SK-N-SH (cell line): Measurements from ENCODE around the gene TCF12. TPM values are rescaled to one million over a fixed set of nuclear protein-coding genes. Genes with fewer than 3 reads are reported as not detected.

Source experiments
- CTCF ChIA-PET: fragments of 300-600, 350-600 bp; formaldehyde crosslinking; extraction: SDS; loops from one replicate; lab custom pipeline; 2021; lab: Yijun Ruan, JAX
- POLR2A ChIA-PET: fragments of 350-600 bp; sonication (Branson Sonifier 250); formaldehyde crosslinking; extraction: SDS; loops from one replicate; lab custom pipeline; 2020; ENCODE audit warnings: antibody characterized with exemption, inconsistent platforms; lab: Yijun Ruan, JAX
- DNase-seq: peaks from one replicate; pipeline ENCODE4 v3.0.0; 2012
- H2AFZ ChIP-seq: fragments of 200-600 bp; sonication (generic); 2 replicates; pipeline ENCODE4 v1.8.1; 2016; ENCODE audit warnings: antibody characterized with exemption, mild to moderate bottlenecking, low read depth
- H3F3A ChIP-seq: fragments of 200-600 bp; sonication (generic); replicated peaks from 2 replicates; pipeline ENCODE3; 2016; ENCODE audit warnings: antibody characterized with exemption, mild to moderate bottlenecking; ENCODE audit not compliant: insufficient read depth
- H3K27ac ChIP-seq, 2 experiments: fragments of 200-500 bp in 1 of 2; fragments of 200-600 bp in 1 of 2; sonication (Bioruptor generic) in 1 of 2; sonication (generic), shearing (Covaris generic) in 1 of 2; 2 replicates each; pipeline versions ENCODE4 v1.5.1 to v1.6.1; 2014 to 2016; ENCODE audit warnings: low read depth in 2 of 2, inconsistent platforms in 1 of 2, low read length in 1 of 2, mild to moderate bottlenecking in 1 of 2, mixed read lengths in 1 of 2
- H3K27me3 ChIP-seq: fragments of 200-600 bp; sonication (generic), shearing (Covaris generic); 2 replicates; pipeline ENCODE4 v1.6.1; 2016; ENCODE audit warnings: mixed run types; ENCODE audit not compliant: insufficient read depth
- H3K36me3 ChIP-seq, 2 experiments: fragments of 200-500 bp in 1 of 2; fragments of 200-600 bp in 1 of 2; sonication (Bioruptor generic) in 1 of 2; sonication (generic) in 1 of 2; replicated peaks in 1 of 2; 2 replicates each; pipeline versions ENCODE3 to v1.5.1; 2014 to 2016; ENCODE audit warnings: low read length in 1 of 2, mild to moderate bottlenecking in 1 of 2; ENCODE audit not compliant: insufficient read depth in 2 of 2, control insufficient read depth in 1 of 2
- H3K4me1 ChIP-seq, 2 experiments: fragments of 200-500 bp in 1 of 2; fragments of 200-600 bp in 1 of 2; sonication (Bioruptor generic) in 1 of 2; sonication (generic), shearing (Covaris generic) in 1 of 2; 2 replicates each; pipeline versions ENCODE4 v1.5.1 to v1.6.1; 2014 to 2016; ENCODE audit warnings: low read depth in 1 of 2, low read length in 1 of 2, mixed run types in 1 of 2; ENCODE audit not compliant: insufficient read depth in 2 of 2, control insufficient read depth in 1 of 2
- H3K4me2 ChIP-seq: fragments of 200-600 bp; sonication (generic), shearing (Covaris generic); 2 replicates; pipeline ENCODE4 v1.6.1; 2017; ENCODE audit warnings: mixed run types
- H3K4me3 ChIP-seq, 2 experiments: fragments of 200-500 bp in 1 of 2; fragments of 200-600 bp in 1 of 2; sonication (Bioruptor generic) in 1 of 2; sonication (generic), shearing (Covaris generic) in 1 of 2; 2 replicates each; pipeline versions ENCODE4 v1.5.1 to v1.8.1; 2014 to 2016; ENCODE audit warnings: low read depth in 2 of 2, inconsistent platforms in 1 of 2, low read length in 1 of 2, mild to moderate bottlenecking in 1 of 2, mixed read lengths in 1 of 2, moderate library complexity in 1 of 2
- H3K79me2 ChIP-seq: fragments of 200-600 bp; sonication (generic); 2 replicates; pipeline ENCODE4 v1.8.1; 2017; ENCODE audit warnings: mild to moderate bottlenecking; ENCODE audit not compliant: insufficient read depth
- H3K9ac ChIP-seq: fragments of 200-600 bp; sonication (generic); 2 replicates; pipeline ENCODE4 v1.6.1; 2017; ENCODE audit warnings: mixed run types
- H3K9me2 ChIP-seq: fragments of 200-600 bp; sonication (generic); 2 replicates; pipeline ENCODE4 v1.6.1; 2017; ENCODE audit warnings: mixed run types
- H3K9me3 ChIP-seq: fragments of 200-600 bp; sonication (generic); 2 replicates; pipeline ENCODE4 v1.6.1; 2017; ENCODE audit warnings: mixed run types, mild to moderate bottlenecking, moderate library complexity
- H4K20me1 ChIP-seq: fragments of 200-600 bp; sonication (generic); 2 replicates; pipeline ENCODE4 v1.6.1; 2017; ENCODE audit warnings: mild to moderate bottlenecking, mixed run types; ENCODE audit not compliant: insufficient read depth
- EZH2phosphoT487 ChIP-seq: fragments of 200-600 bp; sonication (generic); IDR thresholded peaks from 2 replicates; pipeline ENCODE4 v1.6.1; 2017; ENCODE audit warnings: low read depth, mixed run types, mild to moderate bottlenecking, antibody characterized with exemption, moderate library complexity, borderline replicate concordance
- FOXJ3 ChIP-seq: sonication (generic); formaldehyde crosslinking; IDR thresholded peaks from 2 replicates; pipeline ENCODE4 v1.5.1; 2020; ENCODE audit warnings: mild to moderate bottlenecking, missing genetic modification reagents
- FOXM1 ChIP-seq: IDR thresholded peaks from 2 replicates; pipeline ENCODE4 v1.4.0; 2012; ENCODE audit warnings: low read depth, mild to moderate bottlenecking
- GABPA ChIP-seq: IDR thresholded peaks from 2 replicates; pipeline ENCODE4 v1.4.0; 2012; ENCODE audit warnings: low read depth, mild to moderate bottlenecking
- MEF2A ChIP-seq: IDR thresholded peaks from 2 replicates; pipeline ENCODE4 v1.4.0; 2012; ENCODE audit warnings: low read depth, borderline replicate concordance
- NFIC ChIP-seq: IDR thresholded peaks from 2 replicates; pipeline ENCODE4 v1.4.0; 2012; ENCODE audit warnings: borderline replicate concordance
- NRF1 ChIP-seq: IDR thresholded peaks from 2 replicates; pipeline ENCODE4 v1.6.1; 2012; ENCODE audit warnings: low read depth, mild to moderate bottlenecking, low read length
- PBX3 ChIP-seq: IDR thresholded peaks from 2 replicates; pipeline ENCODE4; 2012
- POLR2AphosphoS5 ChIP-seq: IDR thresholded peaks from 2 replicates; pipeline ENCODE4 v1.6.1; 2012; ENCODE audit warnings: low read depth, low read length
- RAD21 ChIP-seq: IDR thresholded peaks from 2 replicates; pipeline ENCODE4 v1.6.1; 2012; ENCODE audit warnings: mild to moderate bottlenecking, low read length
- RCOR1 ChIP-seq: fragments of 150-350 bp; IDR thresholded peaks from 2 replicates; pipeline ENCODE4 v1.6.1; 2017; ENCODE audit warnings: antibody characterized with exemption, low read length
- RFX5 ChIP-seq: IDR thresholded peaks from 2 replicates; pipeline ENCODE4 v1.6.1; 2012; ENCODE audit warnings: mild to moderate bottlenecking, improper control_type of control experiment, low read length
- SIN3A ChIP-seq: IDR thresholded peaks from 2 replicates; pipeline ENCODE4 v1.6.1; 2012; ENCODE audit warnings: low read depth, mild to moderate bottlenecking, low read length, moderate library complexity, borderline replicate concordance
- TAF1 ChIP-seq: IDR thresholded peaks from 2 replicates; pipeline ENCODE4 v1.6.1; 2012; ENCODE audit warnings: low read depth, mild to moderate bottlenecking, low read length, moderate library complexity, borderline replicate concordance
- USF1 ChIP-seq: IDR thresholded peaks from 2 replicates; pipeline ENCODE4 v1.4.0; 2012; ENCODE audit warnings: low read depth, borderline replicate concordance
- ZBTB33 ChIP-seq: IDR thresholded peaks from 2 replicates; pipeline ENCODE4 v1.4.0; 2012; ENCODE audit warnings: low read depth, borderline replicate concordance
- WGBS: methylation state at CpG from one replicate; pipeline ENCODE4 v1.1.6; 2017; ENCODE audit warnings: low lambda C conversion rate; 5-methylcytosine and 5-hydroxymethylcytosine counted together
- polyA plus RNA-seq, 3 experiments: library from polyadenylated mRNA; depleted of rRNA; stranded (reverse); fragments of >200 nt; gene quantifications; 2 replicates each; pipeline ENCODE4 v1.2.3, GENCODE V29; 2012
- TF ChIP-seq, protein P1 (sequence below): fragments of 150-350 bp; IDR thresholded peaks from 2 replicates; pipeline ENCODE4 v1.6.1; 2016; ENCODE audit warnings: mild to moderate bottlenecking, low read depth, low read length
- TF ChIP-seq, protein P2 (sequence below): fragments of 150-350 bp; IDR thresholded peaks from 2 replicates; pipeline ENCODE4 v1.6.1; 2017; ENCODE audit warnings: antibody characterized with exemption, low read length, low read depth, borderline replicate concordance
- TF ChIP-seq, protein P3 (sequence below): fragments of 200-600 bp; sonication (generic); IDR thresholded peaks from 2 replicates; pipeline ENCODE4 v1.6.1; 2017; ENCODE audit warnings: antibody characterized with exemption, mild to moderate bottlenecking, moderate library complexity

The TCF12 gene
- polyA plus RNA-seq, 1 of the 3 experiments (the other 2 are of a cell fraction) = 49.6 TPM

DNA sequence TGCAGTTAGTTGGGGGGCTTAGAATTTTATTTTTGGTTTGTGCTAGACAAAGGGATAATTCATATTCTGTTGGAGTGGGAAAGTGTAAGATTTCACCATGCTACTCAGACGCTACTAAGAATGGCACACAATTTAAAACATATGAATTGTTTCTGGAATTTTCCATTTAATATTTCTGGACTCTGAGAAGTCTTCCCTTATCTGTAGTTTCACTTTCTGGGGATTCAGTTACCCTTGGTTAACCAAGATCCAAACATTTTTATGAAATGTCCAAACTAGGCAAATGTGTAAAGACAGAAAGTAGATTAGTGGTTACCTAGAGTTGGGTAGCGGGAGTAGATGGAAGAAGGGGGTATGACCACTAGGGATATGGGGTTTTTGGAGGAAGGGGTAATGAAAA is 53.1 kb downstream of the TCF12 start:
- no peak overlapping the region for H2AFZ ChIP-seq
- peaks cover 100% of the 10 kb centered on the region for H3K79me2 ChIP-seq
- H3K4me2 ChIP-seq = no peak overlapping the region
- no peak overlapping the region for H3K4me3 ChIP-seq
- H3K27ac ChIP-seq = 0 out of 4 replicates have a peak overlapping the region, but pooled peaks of 1 of the 2 experiments have one; percentile 1
- TF ChIP-seq MEF2A (no peak), NRF1 (no peak), NFIC (no peak), FOXM1 (no peak), FOXJ3 (CRISPR knock-in tag) (no peak), TAF1 (no peak)
- TF ChIP-seq, protein P1, sequence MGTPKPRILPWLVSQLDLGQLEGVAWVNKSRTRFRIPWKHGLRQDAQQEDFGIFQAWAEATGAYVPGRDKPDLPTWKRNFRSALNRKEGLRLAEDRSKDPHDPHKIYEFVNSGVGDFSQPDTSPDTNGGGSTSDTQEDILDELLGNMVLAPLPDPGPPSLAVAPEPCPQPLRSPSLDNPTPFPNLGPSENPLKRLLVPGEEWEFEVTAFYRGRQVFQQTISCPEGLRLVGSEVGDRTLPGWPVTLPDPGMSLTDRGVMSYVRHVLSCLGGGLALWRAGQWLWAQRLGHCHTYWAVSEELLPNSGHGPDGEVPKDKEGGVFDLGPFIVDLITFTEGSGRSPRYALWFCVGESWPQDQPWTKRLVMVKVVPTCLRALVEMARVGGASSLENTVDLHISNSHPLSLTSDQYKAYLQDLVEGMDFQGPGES = no peak
- no peak for DNase-seq
- peaks cover 6 to 21% of the 10 kb centered on the region in 2 experiments; a peak in 2 of 4 replicates for H3K4me1 ChIP-seq
- no peaks in the 10 kb centered on the region for H3K27me3 ChIP-seq
- no peaks in the 10 kb centered on the region for H3K9me2 ChIP-seq
- H3K9ac ChIP-seq = no peak overlapping the region
- POLR2A ChIA-PET = no interaction called here
- CTCF ChIA-PET = no interaction called here
- H3F3A ChIP-seq = peaks cover 13% of the 10 kb centered on the region
- no peaks in the 10 kb centered on the region for H3K9me3 ChIP-seq
- 94% methylated on average over 2 of the region's 2 CpGs for WGBS
- no peaks in the 10 kb centered on the region for H3K36me3 ChIP-seq
- H4K20me1 ChIP-seq = peaks cover 69% of the 10 kb centered on the region

GRCh38 chr15:56972016-56972415 is 53.6 kb downstream of the TCF12 start:
- ChIA-PET POLR2A (no interaction called here), CTCF (no interaction called here)
- H3F3A ChIP-seq = peaks cover 13% of the 10 kb centered on the region
- H2AFZ ChIP-seq = no peak overlapping the region
- H3K27ac ChIP-seq = no peak overlapping the region
- no peak overlapping the region for H3K4me2 ChIP-seq
- no peaks in the 10 kb centered on the region for H3K9me3 ChIP-seq
- no peaks in the 10 kb centered on the region for H3K9me2 ChIP-seq
- 63% methylated on average over 3 of the region's 3 CpGs for WGBS
- H3K4me1 ChIP-seq = peaks cover 6 to 21% of the 10 kb centered on the region in 2 experiments; a peak in 2 of 4 replicates
- peaks cover 64% of the 10 kb centered on the region for H4K20me1 ChIP-seq
- H3K27me3 ChIP-seq = no peaks in the 10 kb centered on the region
- no peak overlapping the region for H3K9ac ChIP-seq
- peaks cover 100% of the 10 kb centered on the region for H3K79me2 ChIP-seq
- DNase-seq = no peak
- H3K4me3 ChIP-seq = no peak overlapping the region
- no peaks in the 10 kb centered on the region for H3K36me3 ChIP-seq
- no peak for TF ChIP-seq ZBTB33
- TF ChIP-seq EZH2phosphoT487 = no peak
- TF ChIP-seq GABPA = no peak
- TF ChIP-seq RAD21 = no peak
- no peak for TF ChIP-seq PBX3
- TF ChIP-seq RFX5 = no peak
- TF ChIP-seq SIN3A = no peak
- TF ChIP-seq, protein P2, sequence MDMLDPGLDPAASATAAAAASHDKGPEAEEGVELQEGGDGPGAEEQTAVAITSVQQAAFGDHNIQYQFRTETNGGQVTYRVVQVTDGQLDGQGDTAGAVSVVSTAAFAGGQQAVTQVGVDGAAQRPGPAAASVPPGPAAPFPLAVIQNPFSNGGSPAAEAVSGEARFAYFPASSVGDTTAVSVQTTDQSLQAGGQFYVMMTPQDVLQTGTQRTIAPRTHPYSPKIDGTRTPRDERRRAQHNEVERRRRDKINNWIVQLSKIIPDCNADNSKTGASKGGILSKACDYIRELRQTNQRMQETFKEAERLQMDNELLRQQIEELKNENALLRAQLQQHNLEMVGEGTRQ = no peak
- no peak for TF ChIP-seq POLR2AphosphoS5
- no peak for TF ChIP-seq USF1
- TF ChIP-seq, protein P3, sequence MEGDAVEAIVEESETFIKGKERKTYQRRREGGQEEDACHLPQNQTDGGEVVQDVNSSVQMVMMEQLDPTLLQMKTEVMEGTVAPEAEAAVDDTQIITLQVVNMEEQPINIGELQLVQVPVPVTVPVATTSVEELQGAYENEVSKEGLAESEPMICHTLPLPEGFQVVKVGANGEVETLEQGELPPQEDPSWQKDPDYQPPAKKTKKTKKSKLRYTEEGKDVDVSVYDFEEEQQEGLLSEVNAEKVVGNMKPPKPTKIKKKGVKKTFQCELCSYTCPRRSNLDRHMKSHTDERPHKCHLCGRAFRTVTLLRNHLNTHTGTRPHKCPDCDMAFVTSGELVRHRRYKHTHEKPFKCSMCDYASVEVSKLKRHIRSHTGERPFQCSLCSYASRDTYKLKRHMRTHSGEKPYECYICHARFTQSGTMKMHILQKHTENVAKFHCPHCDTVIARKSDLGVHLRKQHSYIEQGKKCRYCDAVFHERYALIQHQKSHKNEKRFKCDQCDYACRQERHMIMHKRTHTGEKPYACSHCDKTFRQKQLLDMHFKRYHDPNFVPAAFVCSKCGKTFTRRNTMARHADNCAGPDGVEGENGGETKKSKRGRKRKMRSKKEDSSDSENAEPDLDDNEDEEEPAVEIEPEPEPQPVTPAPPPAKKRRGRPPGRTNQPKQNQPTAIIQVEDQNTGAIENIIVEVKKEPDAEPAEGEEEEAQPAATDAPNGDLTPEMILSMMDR = no peak
- no peak for TF ChIP-seq RCOR1
- TF ChIP-seq, protein P1 = no peak
